Progenitor cell of endocrine pancreas (in vitro differentiated cells): Measurements from ENCODE around the gene PAIP2. TPM values are rescaled to one million over a fixed set of nuclear protein-coding genes. Genes with fewer than 3 reads are reported as not detected.

ENCODE experiments used
- DNase-seq: peaks from one replicate; pipeline ENCODE4 v3.0.0; 2021; ENCODE audit warnings: low spot score; ENCODE audit not compliant: unreplicated experiment
- H3K27ac Mint-ChIP-seq: 2 replicates; pipeline ENCODE4 v1.8.0; 2021; ENCODE audit warnings: mild to moderate bottlenecking, moderate library complexity, mixed read lengths
- H3K27me3 Mint-ChIP-seq: 2 replicates; pipeline ENCODE4 v1.8.0; 2021; ENCODE audit warnings: mixed read lengths
- H3K36me3 Mint-ChIP-seq: 2 replicates; pipeline ENCODE4 v1.8.0; 2022; ENCODE audit warnings: mixed read lengths; ENCODE audit not compliant: insufficient read depth
- H3K4me1 Mint-ChIP-seq: 2 replicates; pipeline ENCODE4 v1.8.0; 2021; ENCODE audit warnings: low read depth, mixed read lengths
- H3K4me3 Mint-ChIP-seq: 2 replicates; pipeline ENCODE4 v1.8.0; 2021; ENCODE audit warnings: low read depth, mild to moderate bottlenecking, moderate library complexity, mixed read lengths
- H3K9me3 Mint-ChIP-seq: 2 replicates; pipeline ENCODE4 v1.8.0; 2021; ENCODE audit warnings: low read depth, mixed read lengths
- total RNA-seq: library from RNA; stranded (reverse); gene quantifications from 2 replicates; pipeline ENCODE4 v1.2.1, GENCODE V29; 2021
- TF ChIP-seq, protein P1 (sequence below): fragments of 200-600 bp; sonication (generic); IDR thresholded peaks from one replicate; pipeline ENCODE4 v1.5.0; 2021; ENCODE audit warnings: antibody characterized with exemption, mild to moderate bottlenecking; ENCODE audit not compliant: unreplicated experiment

PAIP2 gene
- total RNA-seq, 1 donor from 2014 or later = 97.4 TPM

DNA sequence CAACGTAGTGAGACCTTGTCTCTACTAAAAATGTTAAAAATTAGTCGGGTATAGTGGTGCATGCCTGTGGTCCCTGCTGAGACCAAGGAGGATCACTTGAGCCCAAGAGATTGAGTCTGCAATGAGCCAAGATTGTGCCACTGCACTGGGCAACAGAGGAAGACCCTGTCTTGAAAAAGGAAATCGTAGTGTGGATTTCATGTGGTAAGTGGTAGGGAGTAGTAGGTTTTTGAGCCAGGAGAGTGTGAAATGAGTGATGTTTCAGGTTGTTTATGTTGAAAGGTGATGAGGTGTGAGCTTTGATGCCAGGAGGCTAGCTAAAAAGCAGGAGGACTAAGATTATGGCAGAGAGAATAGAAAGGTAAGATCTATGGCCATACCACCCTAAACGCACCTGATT, 42.2 kb upstream of the PAIP2 start:
- Mint-ChIP-seq H3K27ac (peak overlapping the region; percentile 65), H3K27me3 (no peaks in the 10 kb centered on the region), H3K4me3 (no peak overlapping the region), H3K36me3 (peaks cover 1% of the 10 kb centered on the region), H3K4me1 (peaks cover 61% of the 10 kb centered on the region), H3K9me3 (no peaks in the 10 kb centered on the region)
- TF ChIP-seq, protein P1, sequence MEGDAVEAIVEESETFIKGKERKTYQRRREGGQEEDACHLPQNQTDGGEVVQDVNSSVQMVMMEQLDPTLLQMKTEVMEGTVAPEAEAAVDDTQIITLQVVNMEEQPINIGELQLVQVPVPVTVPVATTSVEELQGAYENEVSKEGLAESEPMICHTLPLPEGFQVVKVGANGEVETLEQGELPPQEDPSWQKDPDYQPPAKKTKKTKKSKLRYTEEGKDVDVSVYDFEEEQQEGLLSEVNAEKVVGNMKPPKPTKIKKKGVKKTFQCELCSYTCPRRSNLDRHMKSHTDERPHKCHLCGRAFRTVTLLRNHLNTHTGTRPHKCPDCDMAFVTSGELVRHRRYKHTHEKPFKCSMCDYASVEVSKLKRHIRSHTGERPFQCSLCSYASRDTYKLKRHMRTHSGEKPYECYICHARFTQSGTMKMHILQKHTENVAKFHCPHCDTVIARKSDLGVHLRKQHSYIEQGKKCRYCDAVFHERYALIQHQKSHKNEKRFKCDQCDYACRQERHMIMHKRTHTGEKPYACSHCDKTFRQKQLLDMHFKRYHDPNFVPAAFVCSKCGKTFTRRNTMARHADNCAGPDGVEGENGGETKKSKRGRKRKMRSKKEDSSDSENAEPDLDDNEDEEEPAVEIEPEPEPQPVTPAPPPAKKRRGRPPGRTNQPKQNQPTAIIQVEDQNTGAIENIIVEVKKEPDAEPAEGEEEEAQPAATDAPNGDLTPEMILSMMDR = no peak
- no peak for DNase-seq

DNA sequence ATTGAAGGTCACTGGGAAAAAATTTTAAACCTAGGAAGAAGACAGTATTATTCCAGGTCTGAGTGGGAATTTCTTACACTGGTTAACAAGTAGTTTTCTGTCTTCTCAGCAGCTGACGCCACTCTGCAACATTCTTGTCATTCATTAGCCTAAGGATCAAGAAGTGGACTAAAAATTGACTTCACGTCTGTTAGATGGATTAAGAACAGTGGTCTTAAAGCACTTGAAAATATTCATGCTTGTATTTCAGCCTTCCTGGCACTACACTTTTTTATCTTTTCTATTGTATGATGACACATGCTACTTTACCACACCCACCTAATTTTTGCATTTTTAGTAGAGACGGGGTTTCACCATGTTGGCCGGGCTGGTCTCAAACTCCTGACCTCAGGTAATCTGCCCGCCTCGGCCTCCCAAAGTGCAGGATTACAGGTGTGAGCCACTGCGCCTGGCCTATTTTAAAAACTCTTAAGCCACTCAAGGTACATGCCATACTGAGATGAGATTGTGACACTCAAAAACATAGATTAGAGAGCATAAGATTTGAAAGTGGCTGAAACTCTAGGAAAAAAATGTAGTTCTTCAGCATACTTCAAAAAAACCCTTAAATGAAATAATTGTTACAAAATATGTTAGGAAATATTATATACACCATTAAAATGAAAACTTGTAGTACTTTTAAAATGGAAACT, 39.7 kb upstream of the PAIP2 start:
- Mint-ChIP-seq H3K4me1 (peaks cover 58% of the 10 kb centered on the region), H3K27me3 (no peaks in the 10 kb centered on the region), H3K9me3 (no peaks in the 10 kb centered on the region), H3K36me3 (no peaks in the 10 kb centered on the region), H3K27ac (peak overlapping the region; percentile 90), H3K4me3 (no peak overlapping the region)
- no peak for DNase-seq
- TF ChIP-seq, protein P1 = no peak

DNA sequence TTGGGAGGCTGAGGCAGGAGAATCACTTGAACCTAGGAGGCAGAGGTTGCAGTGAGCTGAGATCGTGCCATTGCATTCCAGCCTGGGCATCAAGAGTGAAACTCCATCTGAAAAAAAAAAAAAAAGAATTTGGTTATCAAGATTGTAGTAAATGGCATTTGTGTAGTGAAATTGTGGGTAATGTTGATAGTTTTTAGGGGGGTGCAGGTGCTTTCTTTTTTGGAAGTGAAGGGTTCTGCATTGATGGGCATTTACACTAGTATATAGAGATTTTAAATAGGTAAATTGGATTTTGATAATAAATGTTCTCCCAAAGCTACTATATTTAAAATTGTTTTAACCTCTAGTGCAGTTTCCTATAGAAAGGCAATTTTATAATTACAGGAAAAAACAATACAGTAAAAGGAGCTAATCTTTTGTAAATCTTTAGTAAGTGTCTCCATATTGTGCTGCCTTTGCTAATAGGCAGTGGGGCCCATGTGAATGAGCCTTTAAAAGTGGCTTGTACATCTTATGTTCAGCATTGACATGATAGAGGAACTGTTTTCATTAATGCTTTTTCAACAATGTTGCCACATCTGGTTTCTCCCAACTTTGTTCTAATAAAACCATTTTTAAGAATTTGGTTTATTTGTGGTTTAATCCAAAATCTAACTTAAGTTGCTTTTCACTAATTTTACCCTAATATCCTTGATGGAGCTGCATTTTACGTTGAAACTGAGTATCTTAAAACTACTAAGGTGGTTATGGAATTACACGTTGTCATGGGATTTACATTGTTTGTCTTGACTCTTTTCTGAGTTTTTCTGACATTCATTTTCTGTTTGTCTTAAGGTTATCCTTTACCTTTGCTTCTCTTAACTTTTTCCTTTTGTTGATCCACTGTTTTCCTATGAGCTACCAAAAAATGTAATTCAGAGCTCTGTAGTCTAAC, 37.0 kb upstream of the PAIP2 start:
- H3K9me3 Mint-ChIP-seq = no peaks in the 10 kb centered on the region
- TF ChIP-seq, protein P1 = no peak
- H3K4me1 Mint-ChIP-seq = peaks cover 50% of the 10 kb centered on the region
- no peaks in the 10 kb centered on the region for H3K27me3 Mint-ChIP-seq
- DNase-seq = no peak
- no peak overlapping the region for H3K4me3 Mint-ChIP-seq
- peaks cover 3% of the 10 kb centered on the region for H3K36me3 Mint-ChIP-seq
- peak overlapping the region; percentile 46 for H3K27ac Mint-ChIP-seq

- Mint-ChIP-seq H3K27ac (no peak overlapping the region), H3K4me1 (peaks cover 53% of the 10 kb centered on the region), H3K4me3 (no peak overlapping the region), H3K36me3 (peaks cover 3% of the 10 kb centered on the region), H3K9me3 (no peaks in the 10 kb centered on the region), H3K27me3 (no peaks in the 10 kb centered on the region)
- DNase-seq = no peak
- TF ChIP-seq, protein P1 = no peak
These were observed 35.5 kb upstream of the PAIP2 start for GRCh38 chr5:139306197-139306596.

DNA sequence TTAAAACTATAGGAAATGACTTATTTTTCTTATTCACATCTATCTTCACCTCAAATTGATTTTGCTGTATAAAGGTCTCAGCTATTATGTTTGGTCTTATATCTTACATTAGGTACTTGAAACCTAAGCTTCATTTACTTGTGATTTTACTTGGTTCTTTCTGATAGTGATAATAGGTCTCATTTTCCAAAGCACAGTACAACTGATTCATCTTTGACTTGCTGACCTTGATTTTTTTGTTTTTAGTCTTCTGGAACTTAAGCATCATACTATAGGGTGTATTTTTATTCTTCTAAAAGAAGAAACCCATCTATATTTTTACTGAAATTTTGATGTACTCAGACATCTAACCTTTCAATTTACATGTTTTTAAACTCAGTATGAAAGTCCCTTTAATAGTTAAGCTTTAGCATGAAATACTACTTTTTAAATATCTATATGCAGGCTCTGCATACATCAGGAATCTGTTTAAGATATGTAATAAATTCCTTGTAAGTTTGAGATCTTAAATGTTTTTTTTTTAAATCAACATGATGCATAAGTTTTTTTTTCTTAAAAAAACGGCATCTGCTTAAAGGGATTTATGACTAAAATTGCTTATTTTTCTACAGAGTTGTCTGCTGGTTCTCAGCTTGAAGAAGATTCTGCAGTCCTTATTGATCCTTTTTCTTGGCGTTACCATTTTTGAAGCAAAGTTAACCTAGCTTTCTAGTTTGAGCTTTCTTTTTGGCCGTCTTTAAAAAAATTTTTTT, 34.9 kb upstream of the PAIP2 start:
- no peaks in the 10 kb centered on the region for H3K9me3 Mint-ChIP-seq
- H3K27me3 Mint-ChIP-seq = no peaks in the 10 kb centered on the region
- TF ChIP-seq, protein P1 = no peak
- no peak overlapping the region for H3K27ac Mint-ChIP-seq
- DNase-seq = no peak
- H3K36me3 Mint-ChIP-seq = peaks cover 4% of the 10 kb centered on the region
- no peak overlapping the region for H3K4me3 Mint-ChIP-seq
- peaks cover 50% of the 10 kb centered on the region for H3K4me1 Mint-ChIP-seq
